Endothelial cell (in vitro differentiated cells): ENCODE measurements around the gene TFF3. TPM values are rescaled to one million over a fixed set of nuclear protein-coding genes. Genes with fewer than 3 reads are reported as not detected.

Source experiments
- DNase-seq: peaks from one replicate; pipeline ENCODE4 v3.0.0; 2021; ENCODE audit warnings: low spot score
- H3K27ac Mint-ChIP-seq: one replicate; pipeline ENCODE4 v1.8.0; 2021; ENCODE audit warnings: mixed read lengths, inconsistent platforms; ENCODE audit not compliant: unreplicated experiment
- H3K27me3 Mint-ChIP-seq: one replicate; pipeline ENCODE4 v1.8.0; 2021; ENCODE audit warnings: mild to moderate bottlenecking, moderate library complexity, mixed read lengths, inconsistent platforms; ENCODE audit not compliant: unreplicated experiment
- H3K36me3 Mint-ChIP-seq: one replicate; pipeline ENCODE4 v1.8.0; 2021; ENCODE audit warnings: mild to moderate bottlenecking, low read depth, mixed read lengths, inconsistent platforms; ENCODE audit not compliant: unreplicated experiment
- H3K4me1 Mint-ChIP-seq: one replicate; pipeline ENCODE4 v1.8.0; 2021; ENCODE audit warnings: mild to moderate bottlenecking, mixed read lengths, inconsistent platforms; ENCODE audit not compliant: unreplicated experiment
- H3K4me3 Mint-ChIP-seq: one replicate; pipeline ENCODE4 v1.8.0; 2021; ENCODE audit warnings: mild to moderate bottlenecking, mixed read lengths, inconsistent platforms; ENCODE audit not compliant: unreplicated experiment
- H3K9me3 Mint-ChIP-seq: one replicate; pipeline ENCODE4 v1.8.0; 2021; ENCODE audit warnings: mixed read lengths, inconsistent platforms; ENCODE audit not compliant: unreplicated experiment
- CTCF ChIP-seq: fragments of 200-600 bp; sonication (generic); IDR thresholded peaks from one replicate; pipeline ENCODE4 v1.5.0; 2021; ENCODE audit warnings: antibody characterized with exemption; ENCODE audit not compliant: unreplicated experiment
- total RNA-seq: library from RNA; stranded (reverse); fragmentation: NEBNext Ultra II Directional; extraction: Animal tissue kit (Norgen Biotek cat#: 25700); gene quantifications from one replicate; pipeline ENCODE4 v1.2.1, GENCODE V29; 2021; ENCODE audit not compliant: unreplicated experiment

Gene TFF3
- total RNA-seq, 1 donor from 2014 or later, result not detected

GRCh38 chr21:42343556-42343955 is 28.3 kb upstream of the TFF3 start:
- DNase-seq, result no peak
- Mint-ChIP-seq H3K4me3 (no peak overlapping the region), H3K27me3 (peaks cover 4% of the 10 kb centered on the region), H3K36me3 (no peaks in the 10 kb centered on the region), H3K4me1 (no peaks in the 10 kb centered on the region), H3K27ac (no peak overlapping the region), H3K9me3 (no peaks in the 10 kb centered on the region)
- TF ChIP-seq CTCF, result no peak

- no peak overlapping the region for H3K4me3 Mint-ChIP-seq
- no peaks in the 10 kb centered on the region for H3K4me1 Mint-ChIP-seq
- no peak for DNase-seq
- TF ChIP-seq CTCF, result no peak
- no peaks in the 10 kb centered on the region for H3K36me3 Mint-ChIP-seq
- H3K27ac Mint-ChIP-seq, result no peak overlapping the region
- H3K27me3 Mint-ChIP-seq, result peaks cover 4% of the 10 kb centered on the region
- H3K9me3 Mint-ChIP-seq, result no peaks in the 10 kb centered on the region
These were observed 27.9 kb upstream of the TFF3 start for GRCh38 chr21:42343101-42343500.

GRCh38 chr21:42341776-42342542 is 26.8 kb upstream of the TFF3 start:
- no peaks in the 10 kb centered on the region for H3K4me1 Mint-ChIP-seq
- no peak overlapping the region for H3K4me3 Mint-ChIP-seq
- peaks cover 4% of the 10 kb centered on the region for H3K27me3 Mint-ChIP-seq
- TF ChIP-seq CTCF, result no peak
- no peak for DNase-seq
- H3K9me3 Mint-ChIP-seq, result no peaks in the 10 kb centered on the region
- H3K27ac Mint-ChIP-seq, result no peak overlapping the region
- no peaks in the 10 kb centered on the region for H3K36me3 Mint-ChIP-seq

GRCh38 chr21:42340187-42341050 is 25.2 kb upstream of the TFF3 start:
- no peaks in the 10 kb centered on the region for H3K36me3 Mint-ChIP-seq
- no peak overlapping the region for H3K4me3 Mint-ChIP-seq
- H3K27me3 Mint-ChIP-seq, result peaks cover 4% of the 10 kb centered on the region
- no peak for DNase-seq
- no peaks in the 10 kb centered on the region for H3K4me1 Mint-ChIP-seq
- H3K9me3 Mint-ChIP-seq, result no peaks in the 10 kb centered on the region
- H3K27ac Mint-ChIP-seq, result no peak overlapping the region
- no peak for TF ChIP-seq CTCF
